Hematopoietic multipotent progenitor cell treated with erythropoietin and hydrocortisone succinate and interleukin-3 and kit ligand, for 15 days (in vitro differentiated cells): ENCODE measurements around the gene QSER1.
"Not testable (repeated sequence)": the region's sequence is repeated elsewhere in the genome, so short reads cannot be mapped to it uniquely, and the experiment has no call there.

ENCODE experiments used
- DNase-seq: peaks from one replicate; pipeline ENCODE4 v3.0.0-alpha.2; 2015; ENCODE audit warnings: low spot score

The QSER1 gene

GRCh38 chr11:32892355-32893092 is at the start of gene QSER1:
TSS of gene QSER1 (plus strand) at chr11:32892811. CDS start at chr11:32893126, 315 bp downstream.
- peak; percentile 71 for DNase-seq

- DNase-seq = no peak
Measured at GRCh38 chr11:32843544-32843943, 49.1 kb upstream of the QSER1 start.

- no peak for DNase-seq
Measured at GRCh38 chr11:32847511-32847910, 45.1 kb upstream of the QSER1 start.

- DNase-seq = no peak
Measured at GRCh38 chr11:32849761-32850160, 42.9 kb upstream of the QSER1 start.

GRCh38 chr11:32851251-32851650 is 41.4 kb upstream of the QSER1 start:
- DNase-seq = no peak

GRCh38 chr11:32852207-32852606 is 40.4 kb upstream of the QSER1 start:
- DNase-seq = no peak

GRCh38 chr11:32855601-32856000 is 37.0 kb upstream of the QSER1 start:
- DNase-seq = no peak

GRCh38 chr11:32858731-32859130 is 33.9 kb upstream of the QSER1 start:
- no peak for DNase-seq

- no peak for DNase-seq
Measured at GRCh38 chr11:32861850-32862577, 30.6 kb upstream of the QSER1 start.

GRCh38 chr11:32864555-32864954 is 28.1 kb upstream of the QSER1 start:
- DNase-seq = no peak

- not testable (repeated sequence) for DNase-seq
Measured at GRCh38 chr11:32868752-32869151, 23.9 kb upstream of the QSER1 start.

- no peak for DNase-seq
Measured at GRCh38 chr11:32870676-32871075, 21.9 kb upstream of the QSER1 start.

- DNase-seq = no peak
Measured at GRCh38 chr11:32874132-32874531, 18.5 kb upstream of the QSER1 start.

- no peak for DNase-seq
Measured at GRCh38 chr11:32881286-32881685, 11.3 kb upstream of the QSER1 start.

- DNase-seq = no peak
Measured at GRCh38 chr11:32883421-32883820, 9.2 kb upstream of the QSER1 start.

GRCh38 chr11:32884023-32884422 is 8.6 kb upstream of the QSER1 start:
- DNase-seq = no peak

- DNase-seq = no peak
Measured at GRCh38 chr11:32884770-32885384, 7.7 kb upstream of the QSER1 start.

GRCh38 chr11:32885556-32885955 is 7.1 kb upstream of the QSER1 start:
- no peak for DNase-seq

GRCh38 chr11:32886180-32886579 is 6.4 kb upstream of the QSER1 start:
- no peak for DNase-seq

- not testable (repeated sequence) for DNase-seq
Measured at GRCh38 chr11:32887707-32888383, 4.8 kb upstream of the QSER1 start.

GRCh38 chr11:32888384-32888710 is 4.3 kb upstream of the QSER1 start:
- DNase-seq = not testable (repeated sequence)

- no peak for DNase-seq
Measured at GRCh38 chr11:32888805-32889204, 3.8 kb upstream of the QSER1 start.
